Suprapubic skin (tissue), 4 donors: ENCODE measurements around the gene TET3. TPM values are rescaled to one million over a fixed set of nuclear protein-coding genes. Genes with fewer than 3 reads are reported as not detected.

Experiments
- DNase-seq, 2 donors: peaks; one replicate each; pipeline ENCODE4 v3.0.0-alpha.2; 2019; ENCODE audit warnings: low spot score in 2 of 2
- H3K27ac ChIP-seq: fragments of 200-600 bp; sonication (generic); one replicate; pipeline ENCODE4 v1.5.1; 2019
- H3K27me3 ChIP-seq: fragments of 200-600 bp; sonication (generic); one replicate; pipeline ENCODE4 v1.5.1; 2019
- H3K36me3 ChIP-seq: fragments of 200-600 bp; sonication (generic); one replicate; pipeline ENCODE4 v1.5.1; 2019
- H3K4me1 ChIP-seq: fragments of 200-600 bp; sonication (generic); one replicate; pipeline ENCODE4 v1.5.1; 2019
- H3K4me3 ChIP-seq: fragments of 200-600 bp; sonication (generic); one replicate; pipeline ENCODE4 v1.5.1; 2019; ENCODE audit warnings: mild to moderate bottlenecking
- H3K9me3 ChIP-seq: fragments of 200-600 bp; sonication (generic); one replicate; pipeline ENCODE4 v1.5.1; 2019
- CTCF ChIP-seq, 2 donors: fragments of 200-600 bp in 1 of 2; fragments of 450-650 bp in 1 of 2; sonication (generic) in 1 of 2; IDR thresholded peaks; one replicate each; pipeline ENCODE4 v1.5.1; 2016 to 2019; ENCODE audit warnings: antibody characterized with exemption in 2 of 2, mild to moderate bottlenecking in 1 of 2, moderate library complexity in 1 of 2
- EP300 ChIP-seq: sonication (generic); formaldehyde crosslinking; IDR thresholded peaks from one replicate; pipeline ENCODE4 v1.6.1; 2017; ENCODE audit warnings: antibody characterized with exemption
- POLR2A ChIP-seq, 2 donors: fragments of 450-650 bp; IDR thresholded peaks; one replicate each; pipeline ENCODE4 v1.6.1; 2017; ENCODE audit warnings: antibody characterized with exemption in 2 of 2, mild to moderate bottlenecking in 2 of 2, moderate library complexity in 2 of 2
- POLR2AphosphoS5 ChIP-seq, 3 donors: sonication (generic); formaldehyde crosslinking; IDR thresholded peaks; one replicate each; pipeline ENCODE4 v1.6.1; 2017; ENCODE audit warnings: antibody characterized with exemption in 3 of 3
- WGBS: methylation state at CpG from one replicate; pipeline ENCODE4 v1.1.5; 2018; 5-methylcytosine and 5-hydroxymethylcytosine counted together
- total RNA-seq, 4 donors: library from RNA; depleted of rRNA; stranded (reverse); fragments of >200 nt; gene quantifications; one replicate each; pipeline ENCODE4 v1.1.0, GENCODE V29; 2016

Gene TET3
- total RNA-seq, 4 donors from 2014 or later, result 53.6 to 75.3 (median 58.4) TPM

- Histone ChIP-seq H3K4me1 (peaks cover 61% of the 10 kb centered on the region), H3K27me3 (no peaks in the 10 kb centered on the region), H3K27ac (no peak overlapping the region), H3K36me3 (no peaks in the 10 kb centered on the region), H3K4me3 (no peak overlapping the region), H3K9me3 (no peaks in the 10 kb centered on the region)
- WGBS, result 89% methylated on average over 4 of the region's 4 CpGs
- peak in 1 of 2 donors; percentile 8 for DNase-seq
- TF ChIP-seq EP300, result no peak
- no peak for TF ChIP-seq POLR2AphosphoS5 (IDR thresholded peaks at IDR 0.05)
- TF ChIP-seq CTCF (IDR thresholded peaks at IDR 0.05), result no peak
- TF ChIP-seq POLR2A (IDR thresholded peaks at IDR 0.05), result no peak
These were observed 14.2 kb downstream of the TET3 start for GRCh38 chr2:73998933-73999332.

DNA sequence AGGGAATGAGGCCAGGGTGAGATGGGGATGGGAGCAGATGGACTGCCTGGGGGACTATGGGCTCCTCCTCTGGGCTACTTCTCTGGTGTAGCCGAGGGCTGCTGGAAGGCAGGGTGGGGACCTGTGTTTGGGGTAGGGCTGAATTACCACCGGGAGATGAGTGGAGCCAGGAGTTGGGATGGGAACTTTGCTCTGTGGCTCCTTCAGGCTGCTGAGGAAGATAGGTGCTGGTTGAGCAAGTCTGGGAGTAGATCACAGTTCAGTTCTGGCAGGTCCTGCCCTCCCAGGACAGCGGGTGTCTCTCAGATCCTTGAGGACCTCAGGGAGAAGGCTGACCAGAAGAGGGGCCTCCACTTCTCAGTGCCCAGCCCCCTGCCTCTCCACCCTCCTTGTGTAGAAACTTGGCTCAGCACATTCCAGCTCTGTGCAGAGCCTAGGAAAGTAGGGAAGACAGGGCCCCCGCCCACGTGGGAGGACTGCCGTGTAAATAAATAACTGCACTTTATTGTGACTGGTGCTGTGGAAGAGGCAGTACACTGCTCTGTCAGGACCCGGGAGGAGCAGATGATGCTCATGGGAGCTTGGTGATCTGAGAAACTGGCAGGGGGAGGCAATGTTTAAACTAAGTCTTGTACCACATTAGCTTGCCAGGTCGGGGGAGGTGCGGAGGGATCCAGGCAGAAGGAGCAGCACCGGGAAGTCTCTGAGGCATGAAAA is 15.3 kb downstream of the TET3 start:
- no peaks in the 10 kb centered on the region for H3K9me3 ChIP-seq
- H3K27ac ChIP-seq, result no peak overlapping the region
- H3K4me1 ChIP-seq, result peaks cover 68% of the 10 kb centered on the region
- H3K27me3 ChIP-seq, result no peaks in the 10 kb centered on the region
- TF ChIP-seq POLR2AphosphoS5 (IDR thresholded peaks at IDR 0.05), result no peak
- no peak for TF ChIP-seq CTCF (IDR thresholded peaks at IDR 0.05)
- TF ChIP-seq EP300, result no peak
- no peak for TF ChIP-seq POLR2A (IDR thresholded peaks at IDR 0.05)
- no peak overlapping the region for H3K4me3 ChIP-seq
- peak; percentile 57 to 72 for DNase-seq
- 24% methylated on average over 8 of the region's 10 CpGs for WGBS
- no peaks in the 10 kb centered on the region for H3K36me3 ChIP-seq

DNA sequence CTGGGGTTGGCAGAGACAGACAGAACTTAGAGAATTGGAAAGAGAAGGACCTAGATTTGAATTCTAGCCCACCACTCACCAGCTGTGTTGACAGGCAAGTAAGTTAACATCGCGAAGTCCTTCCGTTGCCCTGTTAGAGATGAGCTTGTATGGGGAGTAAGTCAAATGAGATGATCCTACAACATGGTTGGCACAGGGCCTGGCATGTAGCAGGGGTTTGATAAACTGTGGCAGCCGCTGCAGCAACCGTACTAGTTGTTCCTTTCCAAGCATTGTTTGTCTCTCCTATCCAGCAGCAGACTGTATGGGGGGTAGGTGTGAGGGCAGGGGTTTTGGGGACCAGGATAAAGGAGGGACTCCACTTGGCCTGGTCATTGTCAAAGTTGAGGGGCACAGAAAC is 16.0 kb downstream of the TET3 start:
- H3K9me3 ChIP-seq, result no peaks in the 10 kb centered on the region
- WGBS, result 73% methylated on average over 5 of the region's 5 CpGs

GRCh38 chr2:74001121-74001520 is 16.4 kb downstream of the TET3 start:
- no peak for DNase-seq
- H3K27ac ChIP-seq, result no peak overlapping the region
- no peak overlapping the region for H3K4me3 ChIP-seq
- H3K4me1 ChIP-seq, result peaks cover 73% of the 10 kb centered on the region
- H3K36me3 ChIP-seq, result no peaks in the 10 kb centered on the region
- H3K27me3 ChIP-seq, result no peaks in the 10 kb centered on the region
- TF ChIP-seq EP300, result no peak
- no peak for TF ChIP-seq POLR2A (IDR thresholded peaks at IDR 0.05)
- no peak for TF ChIP-seq CTCF (IDR thresholded peaks at IDR 0.05)
- TF ChIP-seq POLR2AphosphoS5 (IDR thresholded peaks at IDR 0.05), result no peak
- WGBS, result 71% methylated on average over 3 of the region's 4 CpGs
- no peaks in the 10 kb centered on the region for H3K9me3 ChIP-seq

More for the DNA sequence above, 16.0 kb downstream of the TET3 start:
- no peak for DNase-seq
- TF ChIP-seq POLR2AphosphoS5 (IDR thresholded peaks at IDR 0.05) (no peak), EP300 (no peak), POLR2A (IDR thresholded peaks at IDR 0.05) (no peak), CTCF (IDR thresholded peaks at IDR 0.05) (no peak)
- Histone ChIP-seq H3K4me1 (peaks cover 71% of the 10 kb centered on the region), H3K27ac (no peak overlapping the region), H3K4me3 (no peak overlapping the region), H3K36me3 (no peaks in the 10 kb centered on the region), H3K27me3 (no peaks in the 10 kb centered on the region)

DNA sequence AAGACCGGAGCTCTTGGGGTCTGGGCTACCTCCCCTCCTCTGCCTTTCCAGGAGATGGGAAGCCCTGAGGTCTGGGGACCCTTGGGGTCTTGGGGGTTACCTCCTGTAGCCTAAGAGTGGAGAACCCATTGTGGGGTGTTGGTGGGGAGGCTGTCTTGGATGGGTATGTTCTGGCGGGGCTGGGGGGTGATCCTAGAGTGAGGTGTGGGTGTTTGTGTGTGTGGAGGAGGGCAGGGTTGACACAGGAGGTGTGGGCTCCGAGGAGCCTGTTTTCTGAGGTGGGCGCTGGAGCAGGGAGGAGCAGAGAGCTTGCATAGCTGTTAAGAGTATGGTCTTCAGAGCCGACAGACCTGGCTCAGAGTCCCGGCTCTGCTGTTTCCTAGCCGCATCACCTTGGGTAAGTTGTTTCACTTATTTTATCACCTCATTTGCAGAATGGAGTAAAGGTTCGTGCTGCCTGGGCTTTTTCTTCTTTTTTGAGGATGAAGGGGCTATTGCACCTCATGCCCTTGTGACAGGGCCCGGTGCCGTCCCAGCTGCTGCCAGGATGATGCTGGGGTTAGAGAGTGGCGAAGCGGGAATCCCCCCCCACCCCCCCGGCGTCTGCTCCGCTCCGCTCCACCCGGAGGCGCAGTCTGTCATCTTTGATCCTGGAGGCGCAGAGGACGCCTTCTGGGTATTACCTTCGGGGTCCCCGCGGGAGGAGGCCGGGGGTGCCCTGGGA is 17.2 kb downstream of the TET3 start:
- 29% methylated on average over 10 of the region's 24 CpGs for WGBS
- Histone ChIP-seq H3K36me3 (no peaks in the 10 kb centered on the region), H3K27ac (peak overlapping the region; percentile 27), H3K27me3 (no peaks in the 10 kb centered on the region), H3K4me3 (peak overlapping the region; percentile 57), H3K9me3 (no peaks in the 10 kb centered on the region), H3K4me1 (peaks cover 80% of the 10 kb centered on the region)
- peak in 1 of 2 donors; percentile 76 for DNase-seq
- TF ChIP-seq POLR2A (IDR thresholded peaks at IDR 0.05) (no peak), CTCF (IDR thresholded peaks at IDR 0.05) (no peak), EP300 (no peak), POLR2AphosphoS5 (IDR thresholded peaks at IDR 0.05) (no peak)
